A673 (cell line): ENCODE measurements around the gene ANK3.

Experiments
- EZH2 ChIP-seq: fragments of 200-600 bp; sonication (generic); IDR thresholded peaks from 2 replicates; pipeline ENCODE4 v1.6.1; 2017; ENCODE audit warnings: borderline replicate concordance, low read depth, mild to moderate bottlenecking, mixed read lengths, antibody characterized with exemption, low read length; ENCODE audit not compliant: poor library complexity, severe bottlenecking
- TF ChIP-seq, protein P1 (sequence below): fragments of 300-800, 200-600 bp; sonication (generic); conservative IDR thresholded peaks from 2 replicates; pipeline ENCODE4 v1.5.1; 2017; ENCODE audit warnings: low read depth, mild to moderate bottlenecking, antibody characterized with exemption, low read length, moderate library complexity, mixed read lengths

DNA sequence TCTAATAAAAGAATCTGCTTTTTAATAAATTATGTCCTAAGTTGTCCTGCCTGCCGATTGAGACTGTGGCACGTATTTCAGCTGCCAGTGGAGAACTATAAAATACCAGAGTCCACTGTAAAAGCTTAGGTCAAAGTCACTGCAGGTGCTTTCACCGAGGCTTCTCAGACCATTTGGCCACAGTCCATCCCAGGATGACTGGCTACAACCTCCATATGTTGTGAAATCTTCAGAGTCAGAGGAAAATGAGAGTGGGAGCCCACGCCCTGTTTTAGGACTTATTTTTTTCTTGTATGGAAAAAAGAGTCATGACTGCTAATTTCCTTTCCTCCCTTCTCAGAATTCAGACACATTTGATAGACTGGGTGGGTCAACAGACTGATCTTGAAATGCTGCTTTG is 182.9 kb downstream of the ANK3 start:
- TF ChIP-seq, protein P1, sequence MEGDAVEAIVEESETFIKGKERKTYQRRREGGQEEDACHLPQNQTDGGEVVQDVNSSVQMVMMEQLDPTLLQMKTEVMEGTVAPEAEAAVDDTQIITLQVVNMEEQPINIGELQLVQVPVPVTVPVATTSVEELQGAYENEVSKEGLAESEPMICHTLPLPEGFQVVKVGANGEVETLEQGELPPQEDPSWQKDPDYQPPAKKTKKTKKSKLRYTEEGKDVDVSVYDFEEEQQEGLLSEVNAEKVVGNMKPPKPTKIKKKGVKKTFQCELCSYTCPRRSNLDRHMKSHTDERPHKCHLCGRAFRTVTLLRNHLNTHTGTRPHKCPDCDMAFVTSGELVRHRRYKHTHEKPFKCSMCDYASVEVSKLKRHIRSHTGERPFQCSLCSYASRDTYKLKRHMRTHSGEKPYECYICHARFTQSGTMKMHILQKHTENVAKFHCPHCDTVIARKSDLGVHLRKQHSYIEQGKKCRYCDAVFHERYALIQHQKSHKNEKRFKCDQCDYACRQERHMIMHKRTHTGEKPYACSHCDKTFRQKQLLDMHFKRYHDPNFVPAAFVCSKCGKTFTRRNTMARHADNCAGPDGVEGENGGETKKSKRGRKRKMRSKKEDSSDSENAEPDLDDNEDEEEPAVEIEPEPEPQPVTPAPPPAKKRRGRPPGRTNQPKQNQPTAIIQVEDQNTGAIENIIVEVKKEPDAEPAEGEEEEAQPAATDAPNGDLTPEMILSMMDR, result no peak
- no peak for TF ChIP-seq EZH2
